GM03348 (cell line): ENCODE measurements around the gene ATG10.

Experiments
- DNase-seq: peaks from one replicate; pipeline ENCODE4 v3.0.0; 2012; ENCODE audit warnings: low spot score

Gene ATG10

GRCh38 chr5:82165740-82166530, 194.1 kb downstream of the ATG10 start:
- peak; percentile 84 for DNase-seq

GRCh38 chr5:82167372-82167935, 195.6 kb downstream of the ATG10 start:
- no peak for DNase-seq

- DNase-seq: peak; percentile 41
Measured at GRCh38 chr5:82168294-82168693, 196.5 kb downstream of the ATG10 start.

GRCh38 chr5:82169892-82170291, 198.1 kb downstream of the ATG10 start:
- no peak for DNase-seq

- DNase-seq: peak; percentile 22
Measured at GRCh38 chr5:82174128-82174918, 202.5 kb downstream of the ATG10 start.

GRCh38 chr5:82174919-82175219, 203.0 kb downstream of the ATG10 start:
- no peak for DNase-seq

- DNase-seq: no peak
Measured at GRCh38 chr5:82176115-82176814, 204.4 kb downstream of the ATG10 start.

- no peak for DNase-seq
Measured at GRCh38 chr5:82178378-82178777, 206.6 kb downstream of the ATG10 start.

GRCh38 chr5:82182662-82183061, 210.8 kb downstream of the ATG10 start:
- DNase-seq: no peak

GRCh38 chr5:82183828-82184227, 212.0 kb downstream of the ATG10 start:
- DNase-seq: no peak

GRCh38 chr5:82185851-82186250, 214.0 kb downstream of the ATG10 start:
- no peak for DNase-seq

GRCh38 chr5:82197550-82197949, 225.7 kb downstream of the ATG10 start:
- no peak for DNase-seq

- DNase-seq: no peak
Measured at GRCh38 chr5:82204567-82204966, 232.7 kb downstream of the ATG10 start.

- DNase-seq: no peak
Measured at GRCh38 chr5:82205005-82205404, 233.2 kb downstream of the ATG10 start.

GRCh38 chr5:82208371-82208770, 236.5 kb downstream of the ATG10 start:
- DNase-seq: no peak

GRCh38 chr5:82211855-82212572, 240.2 kb downstream of the ATG10 start:
- DNase-seq: no peak

- DNase-seq: no peak
Measured at GRCh38 chr5:82217917-82218316, 246.1 kb downstream of the ATG10 start.

- no peak for DNase-seq
Measured at GRCh38 chr5:82218374-82219156, 246.7 kb downstream of the ATG10 start.

- DNase-seq: no peak
Measured at GRCh38 chr5:82221020-82221419, 249.2 kb downstream of the ATG10 start.

GRCh38 chr5:82222597-82223574, 251.1 kb downstream of the ATG10 start:
- DNase-seq: no peak
